ENCODE data around the gene COL28A1. TPM values are rescaled to one million over a fixed set of nuclear protein-coding genes. Genes with fewer than 3 reads are reported as not detected.

COL28A1 gene
- total RNA-seq, 1 donor from 2014 or later = 0.60 TPM

GRCh38 chr7:7565018-7565680 is 29.5 kb upstream of the COL28A1 start:
- Mint-ChIP-seq H3K9me3 (peaks cover 19% of the 10 kb centered on the region), H3K36me3 (peaks cover 16% of the 10 kb centered on the region), H3K4me1 (peaks cover 19% of the 10 kb centered on the region), H3K27ac (no peak overlapping the region), H3K27me3 (ENCODE audit: insufficient read depth, low read depth) (no peaks in the 10 kb centered on the region), H3K4me3 (no peak overlapping the region)
- H2AFZ ChIP-seq (replicated peaks) = no peak overlapping the region
- DNase-seq (ENCODE audit: low spot score) = no peak
- H3F3A ChIP-seq (ENCODE audit: low read depth) = peaks cover 7% of the 10 kb centered on the region
- H3K79me2 ChIP-seq (ENCODE audit: low read depth) = peaks cover 31% of the 10 kb centered on the region
- no peaks in the 10 kb centered on the region for H3K36me3 ChIP-seq
- no peak overlapping the region for H3K9ac ChIP-seq
- H3K4me2 ChIP-seq = no peak overlapping the region
- no peak overlapping the region for H3K4me3 ChIP-seq
- H3K4me1 ChIP-seq = peaks cover 10% of the 10 kb centered on the region
- H3K9me3 ChIP-seq (ENCODE audit: low read depth) = no peaks in the 10 kb centered on the region
- no peaks in the 10 kb centered on the region for H3K27me3 ChIP-seq
- TF ChIP-seq CTCF (IDR thresholded peaks at IDR 0.05) (no peak), EZH2phosphoT487 (IDR thresholded peaks at IDR 0.05) (no peak), EZH2 (IDR thresholded peaks at IDR 0.05) (no peak)
- H3K27ac ChIP-seq = no peak overlapping the region
- H4K20me1 ChIP-seq (ENCODE audit: low read depth) = no peaks in the 10 kb centered on the region

- DNase-seq (ENCODE audit: low spot score) = no peak
- no peaks in the 10 kb centered on the region for H3K27me3 ChIP-seq
- no peak overlapping the region for H3K4me2 ChIP-seq
- peaks cover 23% of the 10 kb centered on the region for H3K79me2 ChIP-seq (ENCODE audit: low read depth)
- no peak overlapping the region for H3K4me3 ChIP-seq
- Mint-ChIP-seq H3K27me3 (ENCODE audit: insufficient read depth, low read depth) (no peaks in the 10 kb centered on the region), H3K27ac (no peak overlapping the region), H3K36me3 (peaks cover 8% of the 10 kb centered on the region), H3K4me3 (no peak overlapping the region), H3K9me3 (peaks cover 16% of the 10 kb centered on the region), H3K4me1 (peaks cover 19% of the 10 kb centered on the region)
- H3K36me3 ChIP-seq = no peaks in the 10 kb centered on the region
- H3F3A ChIP-seq (ENCODE audit: low read depth) = peaks cover 7% of the 10 kb centered on the region
- H3K4me1 ChIP-seq = peaks cover 10% of the 10 kb centered on the region
- no peak overlapping the region for H3K9ac ChIP-seq
- no peak overlapping the region for H2AFZ ChIP-seq (replicated peaks)
- H3K27ac ChIP-seq = no peak overlapping the region
- TF ChIP-seq CTCF (IDR thresholded peaks at IDR 0.05) = no peak
- no peak for TF ChIP-seq EZH2 (IDR thresholded peaks at IDR 0.05)
- TF ChIP-seq EZH2phosphoT487 (IDR thresholded peaks at IDR 0.05) = no peak
- H4K20me1 ChIP-seq (ENCODE audit: low read depth) = no peaks in the 10 kb centered on the region
- H3K9me3 ChIP-seq (ENCODE audit: low read depth) = no peaks in the 10 kb centered on the region
Measured at GRCh38 chr7:7564323-7564780, 28.7 kb upstream of the COL28A1 start.

GRCh38 chr7:7563813-7564212 is 28.1 kb upstream of the COL28A1 start:
- Histone ChIP-seq H3K9ac (no peak overlapping the region), H3K36me3 (no peaks in the 10 kb centered on the region), H3K79me2 (ENCODE audit: low read depth) (peaks cover 17% of the 10 kb centered on the region), H3K4me1 (peaks cover 9% of the 10 kb centered on the region), H3K9me3 (ENCODE audit: low read depth) (no peaks in the 10 kb centered on the region), H3K27me3 (no peaks in the 10 kb centered on the region), H3F3A (ENCODE audit: low read depth) (peaks cover 7% of the 10 kb centered on the region), H3K4me2 (no peak overlapping the region), H3K27ac (no peak overlapping the region), H4K20me1 (ENCODE audit: low read depth) (no peaks in the 10 kb centered on the region), H3K4me3 (no peak overlapping the region), H2AFZ (replicated peaks) (no peak overlapping the region)
- Mint-ChIP-seq H3K27ac (no peak overlapping the region), H3K36me3 (peaks cover 7% of the 10 kb centered on the region), H3K9me3 (peaks cover 16% of the 10 kb centered on the region), H3K4me1 (peaks cover 14% of the 10 kb centered on the region), H3K27me3 (ENCODE audit: insufficient read depth, low read depth) (no peaks in the 10 kb centered on the region), H3K4me3 (no peak overlapping the region)
- DNase-seq (ENCODE audit: low spot score) = no peak
- TF ChIP-seq EZH2 (IDR thresholded peaks at IDR 0.05) (no peak), EZH2phosphoT487 (IDR thresholded peaks at IDR 0.05) (no peak), CTCF (IDR thresholded peaks at IDR 0.05) (no peak)

Measured in neural progenitor cell (in vitro differentiated cells).